ENCODE results near the gene WWTR1.

WWTR1 gene

DNA sequence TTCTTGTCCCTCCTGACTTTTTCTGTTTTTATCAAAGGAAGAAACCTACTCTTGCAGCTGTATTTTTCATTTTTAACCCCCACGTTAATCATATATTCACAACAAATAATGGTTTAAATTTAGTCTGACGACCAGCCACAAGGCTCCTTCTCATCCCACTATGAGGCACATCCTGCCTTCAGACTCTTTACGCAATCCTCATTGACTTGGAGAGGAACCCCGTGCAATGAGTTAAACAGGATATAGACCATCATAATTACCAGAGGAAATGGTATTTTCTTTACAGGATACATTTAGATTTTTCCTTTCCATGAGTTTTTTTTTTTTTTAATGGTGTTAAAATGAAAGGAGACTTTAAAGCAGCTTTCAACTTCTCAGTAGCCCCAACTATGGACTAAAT lies 68.5 kb downstream of the WWTR1 start:
- DNase-seq, result no peak

DNA sequence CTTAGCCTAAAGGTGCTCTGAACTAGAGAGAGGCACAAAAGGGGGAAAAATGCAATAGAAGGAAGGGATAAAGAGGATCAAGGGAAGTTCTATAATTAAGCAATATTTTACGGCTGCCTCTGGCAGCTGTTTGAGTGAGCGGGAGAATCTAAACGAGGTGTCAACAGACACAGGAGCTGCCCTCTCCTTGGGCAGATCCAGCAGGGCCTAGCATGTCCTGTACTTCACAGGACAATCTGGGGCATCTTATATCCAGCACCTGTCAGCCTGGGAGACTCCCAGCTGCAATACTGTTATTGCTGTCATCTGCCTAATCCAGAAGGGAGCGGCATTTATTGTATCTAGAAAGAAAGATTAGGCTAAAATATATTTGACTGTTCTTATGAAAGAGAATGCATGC lies 68.9 kb downstream of the WWTR1 start:
- DNase-seq, result no peak

DNA sequence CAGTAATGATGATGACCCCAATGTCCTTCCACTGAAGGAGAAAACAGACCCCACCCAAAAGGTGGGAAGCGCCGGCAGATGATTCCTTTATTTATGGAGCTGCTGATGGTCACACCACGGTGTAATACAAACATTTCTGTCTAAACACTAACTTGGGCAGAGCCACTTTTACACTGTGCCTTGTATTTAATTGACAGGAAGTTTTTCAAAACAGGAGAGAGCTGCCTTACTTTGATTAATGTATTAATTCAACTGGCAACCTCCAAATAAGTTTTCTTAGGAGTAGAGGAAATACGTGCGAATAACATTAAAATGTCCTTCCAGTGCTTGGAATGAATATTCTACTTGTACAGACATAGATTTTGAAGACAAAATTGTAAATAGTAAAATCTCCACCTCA lies 70.4 kb downstream of the WWTR1 start:
- DNase-seq, result no peak

DNA sequence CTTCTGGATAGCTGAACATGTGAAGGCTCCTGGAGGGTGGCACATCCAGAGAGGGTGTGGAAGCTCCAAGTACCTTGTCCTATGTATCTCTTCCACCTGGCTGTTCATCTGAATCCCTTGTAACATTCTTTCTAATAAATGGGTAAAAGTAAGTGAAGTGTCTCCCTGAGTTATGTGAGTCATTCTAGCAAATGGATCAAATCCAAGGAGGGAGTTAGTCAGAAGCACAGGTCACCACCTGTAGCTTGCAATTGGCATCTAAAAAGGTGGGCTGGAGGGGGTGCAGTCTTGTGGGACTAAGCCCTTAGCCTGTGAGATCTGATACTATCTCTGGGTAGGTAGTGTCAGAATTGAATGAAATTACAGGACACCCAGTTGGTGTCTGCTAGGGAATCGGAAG lies 71.0 kb downstream of the WWTR1 start:
- DNase-seq, result no peak

DNA sequence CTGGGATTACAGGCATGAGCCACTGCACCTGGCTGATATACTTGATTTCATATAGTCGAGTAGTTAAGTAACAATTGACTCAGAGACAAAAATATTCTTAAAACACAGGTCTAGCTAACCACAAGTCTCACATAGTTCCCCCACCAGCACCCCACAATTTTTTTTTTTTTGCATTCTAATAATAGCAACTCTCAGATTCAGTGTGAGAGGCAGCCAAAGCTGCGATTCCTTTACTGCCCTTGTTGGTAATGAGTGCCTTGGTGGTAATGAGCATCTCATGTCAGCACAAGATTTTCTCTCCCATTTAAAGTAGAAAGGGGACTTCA lies 72.5 kb downstream of the WWTR1 start:
- DNase-seq, result no peak

DNA sequence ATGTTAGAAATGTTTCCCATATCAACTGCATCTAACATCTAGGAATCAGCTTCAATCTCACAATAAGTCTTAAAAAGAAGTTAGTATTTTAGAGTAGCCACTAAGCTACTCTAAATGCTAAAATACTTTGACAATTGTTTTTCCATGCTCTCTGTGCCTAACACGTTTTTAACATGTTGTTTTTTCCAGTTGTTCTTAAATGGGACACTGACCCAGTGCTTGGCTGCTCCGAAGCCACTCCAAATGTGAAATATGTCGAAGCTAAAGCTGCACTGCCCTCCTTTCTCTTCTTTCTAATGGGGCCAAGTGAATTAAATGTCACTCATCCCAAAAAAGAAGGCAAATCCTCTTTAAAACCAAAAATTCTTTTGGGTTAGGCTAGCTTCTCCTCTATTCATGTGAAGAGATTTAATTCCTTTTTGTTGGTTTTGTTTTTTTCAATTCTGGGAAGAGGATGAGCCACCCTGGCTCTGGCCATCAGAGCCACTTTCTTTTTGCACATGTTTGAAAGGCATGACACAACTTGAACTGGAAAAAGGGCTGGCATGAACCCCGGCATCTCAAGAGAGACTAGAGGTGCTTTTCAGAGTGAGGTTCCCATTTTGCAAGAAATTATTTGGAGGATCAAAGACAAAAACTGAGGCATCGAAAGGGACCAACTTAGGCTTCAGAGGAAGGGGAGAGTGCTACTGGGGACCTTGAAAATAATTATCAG lies 73.7 kb downstream of the WWTR1 start:
- no peak for DNase-seq

DNA sequence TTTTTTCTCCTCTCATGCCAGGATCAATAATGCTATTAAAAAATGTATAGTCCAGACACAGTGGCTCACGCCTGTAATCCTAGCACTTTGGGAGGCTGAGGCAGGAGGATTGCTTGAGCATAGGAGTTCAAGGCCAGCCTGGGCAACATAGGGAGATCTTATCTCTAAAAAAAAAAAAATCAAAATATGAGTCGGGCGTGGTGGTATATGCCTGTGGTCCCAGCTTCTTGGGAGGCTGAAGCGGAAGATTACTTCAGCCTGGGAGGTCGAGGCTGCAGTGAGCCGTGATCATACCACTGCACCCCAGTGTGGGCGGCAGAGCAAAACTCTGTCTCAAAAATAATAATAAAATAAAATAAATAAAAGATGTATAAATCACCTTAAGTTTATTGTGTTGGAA lies 75.4 kb downstream of the WWTR1 start:
- DNase-seq, result no peak

DNA sequence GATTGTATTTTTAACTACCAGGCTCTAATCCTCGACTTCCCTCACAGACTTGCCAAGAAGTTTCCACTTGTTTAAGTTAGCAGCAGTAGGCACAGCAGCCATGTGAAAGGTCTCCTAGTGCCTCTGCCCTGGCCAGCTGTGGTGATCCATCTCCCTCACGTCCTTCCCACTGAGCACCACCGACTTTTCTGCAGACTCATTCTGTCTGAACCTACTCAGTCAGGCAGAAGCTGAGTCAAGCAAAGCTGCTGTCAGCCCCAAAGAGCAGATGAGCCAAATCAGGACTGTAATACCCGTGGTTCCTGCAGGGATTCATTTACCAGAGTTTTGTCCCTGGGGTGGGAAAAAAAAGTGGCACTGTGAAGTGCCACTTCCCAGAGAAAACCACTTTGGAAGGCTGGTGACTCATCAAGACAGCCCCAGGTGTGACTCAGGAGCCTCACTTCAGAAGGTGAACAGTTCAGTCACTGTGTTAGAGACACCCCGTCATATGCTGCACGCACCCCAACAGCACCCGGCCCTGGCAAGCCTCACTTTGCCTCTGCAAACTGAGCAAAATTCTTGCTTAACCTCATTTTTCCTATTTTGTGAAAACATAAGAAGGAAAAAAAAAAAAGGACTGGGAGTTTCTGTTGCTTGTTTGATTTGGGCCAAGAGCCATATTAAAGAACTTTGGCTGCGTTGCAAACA lies 76.0 kb downstream of the WWTR1 start:
- no peak for DNase-seq

DNA sequence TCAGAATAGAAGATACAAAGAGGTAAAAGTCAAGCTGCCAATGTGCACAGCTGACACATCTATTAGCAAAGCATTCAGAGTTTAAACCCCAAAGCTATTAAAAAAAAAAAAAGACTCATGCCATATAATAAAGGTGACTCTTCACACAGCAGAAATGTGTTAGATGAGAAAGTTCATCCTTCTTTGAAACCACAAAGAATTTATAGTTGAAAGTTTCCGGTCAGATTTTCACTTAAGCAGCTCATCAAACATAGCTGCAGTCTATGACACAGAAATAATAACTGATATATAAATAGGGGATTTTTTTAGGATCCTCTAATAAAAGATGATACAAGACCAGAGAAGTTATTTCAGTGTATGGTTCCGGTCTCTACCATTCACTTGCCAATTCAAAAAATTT lies 76.6 kb downstream of the WWTR1 start:
- no peak for DNase-seq

DNA sequence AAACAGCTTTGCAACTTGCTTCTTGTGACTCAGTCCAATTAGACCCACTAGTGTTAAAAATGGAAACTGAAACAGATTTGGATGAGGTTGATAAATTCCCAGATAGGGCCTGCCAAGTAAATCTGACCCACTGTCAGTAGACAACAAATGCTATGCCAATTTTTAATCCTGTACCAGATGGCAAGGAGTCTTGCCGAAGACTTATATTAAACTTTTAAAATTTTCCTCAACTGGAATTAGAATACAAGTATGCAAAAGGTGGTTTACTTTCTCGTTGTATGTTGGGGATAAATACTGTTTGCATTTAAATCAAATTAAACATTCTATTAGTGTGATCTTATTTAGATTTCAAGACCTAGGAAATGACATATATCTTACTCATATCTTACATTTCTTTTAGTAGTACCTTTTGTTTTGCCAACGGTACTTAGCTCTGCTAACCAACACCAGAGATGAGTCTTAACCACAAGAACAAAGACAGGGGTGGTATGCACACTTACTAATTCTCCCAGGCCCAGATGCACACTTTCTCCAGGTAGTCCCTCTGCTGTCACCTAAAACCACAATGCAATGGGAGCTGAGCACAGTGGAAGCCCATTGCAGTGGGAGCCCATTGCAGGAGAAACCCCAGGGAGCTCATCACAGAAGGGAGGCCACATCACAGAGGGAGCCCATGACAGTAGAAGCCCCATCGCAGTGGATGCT lies 77.8 kb downstream of the WWTR1 start:
- DNase-seq, result no peak

DNA sequence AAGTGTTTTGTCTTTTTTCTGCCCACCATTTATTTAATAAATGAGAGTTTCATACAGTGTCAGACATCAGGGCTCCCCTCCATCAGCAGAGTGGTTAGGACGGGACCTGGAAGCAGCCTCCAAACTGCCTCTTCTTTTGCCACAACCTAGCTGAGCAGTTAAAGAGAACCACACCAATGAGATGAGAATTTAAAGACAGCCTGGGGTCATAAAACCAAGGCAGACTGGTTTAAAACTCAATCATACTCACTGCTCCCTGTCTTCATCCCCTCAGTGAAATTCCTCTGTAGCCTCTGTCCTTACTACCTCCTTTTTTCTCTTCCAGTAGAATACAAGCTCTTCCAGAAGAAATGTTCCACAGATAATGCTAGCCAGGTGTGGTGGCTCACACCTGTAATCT lies 78.7 kb downstream of the WWTR1 start:
- no peak for DNase-seq

DNA sequence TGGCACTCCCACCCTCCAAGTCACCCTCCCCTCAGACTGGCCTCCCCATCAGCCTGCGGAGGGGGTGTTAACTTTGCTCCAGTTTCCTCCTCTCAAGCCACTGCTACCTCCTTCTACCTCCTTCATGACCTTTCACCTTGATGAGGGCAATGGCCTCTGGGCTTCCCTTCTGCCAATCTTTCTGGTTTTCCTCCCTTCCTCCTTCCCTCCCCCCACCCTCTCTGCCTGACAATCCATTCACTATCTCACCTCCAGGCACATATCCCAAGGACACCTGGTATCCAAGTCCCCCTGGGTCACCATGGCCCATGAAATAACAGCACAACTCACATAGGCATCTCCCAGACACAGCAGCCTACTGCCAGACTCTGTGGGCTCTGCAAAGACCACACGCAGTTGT lies 80.0 kb downstream of the WWTR1 start:
- no peak for DNase-seq

DNA sequence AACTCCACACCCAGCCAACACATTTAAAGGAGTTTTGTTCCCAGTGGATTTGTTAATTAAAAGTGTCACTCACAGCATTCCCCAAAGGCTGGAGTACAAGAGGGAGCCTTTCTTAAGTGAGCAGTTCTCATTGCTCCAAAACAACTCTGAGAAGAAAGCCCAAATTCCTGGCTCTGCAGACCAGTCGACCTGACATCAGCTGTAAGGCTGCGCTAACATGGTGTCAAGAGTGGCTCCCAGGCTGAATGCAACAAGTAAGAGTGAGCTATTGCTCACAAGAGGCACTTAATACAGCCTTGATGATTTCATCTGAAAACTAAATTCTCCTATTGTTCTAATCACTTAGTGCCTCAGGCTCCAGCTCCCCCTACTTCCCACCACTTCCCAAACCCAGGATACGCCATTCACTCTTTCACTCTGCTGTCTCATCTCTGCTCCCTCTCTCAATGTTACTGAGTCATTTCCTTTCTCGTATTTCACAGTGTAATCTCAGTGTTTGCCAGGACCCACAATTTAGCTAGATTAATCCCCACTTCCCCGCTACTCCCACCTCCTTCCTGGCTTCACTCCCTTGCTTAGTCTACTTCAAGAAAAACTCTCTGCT lies 81.8 kb downstream of the WWTR1 start:
- no peak for DNase-seq

DNA sequence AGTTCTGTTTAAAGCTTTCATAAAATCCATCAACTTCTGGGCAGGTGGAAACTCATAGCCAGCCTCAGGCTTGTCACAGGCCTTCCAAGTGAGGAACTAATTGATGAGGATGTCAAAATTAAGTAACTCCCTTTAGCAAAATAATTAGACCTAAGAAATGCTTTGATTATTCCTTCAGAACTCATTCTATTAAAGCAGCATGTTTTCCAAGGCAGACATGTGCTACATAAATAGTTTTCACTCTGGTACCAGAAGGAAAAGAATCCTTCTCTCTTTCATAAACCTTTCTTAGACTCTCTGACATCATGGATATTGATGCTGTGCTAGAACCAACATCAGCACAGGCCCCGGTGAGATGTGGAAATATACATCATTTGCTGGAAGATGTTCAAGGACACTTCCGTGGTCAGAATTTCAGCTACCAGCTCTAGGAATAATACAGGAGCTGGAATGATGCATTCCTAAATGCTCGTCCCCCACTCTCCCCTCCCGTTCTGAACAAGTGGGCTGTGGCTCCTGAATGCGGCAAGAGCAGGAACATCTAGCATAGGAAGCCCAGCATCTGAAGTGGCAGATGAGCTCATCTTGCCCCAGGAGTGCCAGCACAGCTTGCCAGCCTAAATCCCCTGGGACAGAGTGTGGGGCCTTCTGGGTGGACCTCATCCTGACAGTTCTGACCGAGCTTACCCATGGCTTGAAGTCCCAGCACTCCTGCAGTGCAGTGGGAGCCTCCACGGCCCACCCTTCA lies 82.4 kb downstream of the WWTR1 start:
- DNase-seq, result no peak

DNA sequence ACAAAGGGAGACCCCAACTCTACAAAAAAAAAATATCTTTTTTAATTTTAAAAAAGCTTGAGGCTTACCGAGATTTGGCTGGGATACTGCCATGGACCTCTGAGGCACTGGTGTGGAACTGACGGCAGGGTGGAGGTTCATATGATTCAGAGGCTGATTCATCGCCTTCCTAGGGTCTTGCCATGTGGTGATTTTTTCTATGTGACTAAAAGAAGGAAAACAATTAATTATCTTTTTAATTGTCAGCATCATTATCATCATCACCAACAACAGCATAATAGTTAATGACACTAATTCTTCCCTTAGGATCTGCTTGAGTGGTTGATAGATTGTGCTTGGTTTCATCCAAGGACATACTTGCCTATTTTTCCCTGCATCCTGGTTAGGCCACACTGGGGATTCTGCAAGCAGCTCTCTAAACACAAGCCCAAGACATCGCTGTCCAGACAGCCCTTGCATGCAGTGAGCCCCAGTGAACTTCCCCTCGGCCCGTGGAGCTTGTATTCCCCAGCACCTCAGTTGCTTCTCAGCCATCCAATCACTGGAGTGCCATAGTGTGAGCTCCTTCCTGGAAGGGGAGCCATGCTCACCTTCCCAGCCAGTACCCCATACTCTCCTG lies 84.9 kb downstream of the WWTR1 start:
- no peak for DNase-seq

DNA sequence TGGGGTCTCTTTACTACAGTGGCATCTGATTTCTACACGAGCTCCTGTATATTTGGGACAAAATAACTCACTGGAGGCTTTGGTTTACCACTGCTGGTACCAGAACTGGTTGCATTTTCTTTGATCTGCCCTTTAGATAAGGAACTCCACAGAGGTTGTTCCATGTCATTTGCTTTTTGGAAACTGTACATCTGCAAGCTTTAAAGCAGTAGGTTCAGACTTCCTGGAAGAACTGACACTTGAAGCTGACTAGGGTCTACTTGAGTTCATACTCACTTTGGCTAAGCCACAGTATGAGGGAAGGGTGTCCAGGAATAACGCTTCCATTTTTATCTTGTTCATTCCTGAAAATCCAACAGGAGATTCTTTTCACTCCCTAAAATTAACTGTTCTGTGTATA lies 86.4 kb downstream of the WWTR1 start:
- DNase-seq, result no peak

DNA sequence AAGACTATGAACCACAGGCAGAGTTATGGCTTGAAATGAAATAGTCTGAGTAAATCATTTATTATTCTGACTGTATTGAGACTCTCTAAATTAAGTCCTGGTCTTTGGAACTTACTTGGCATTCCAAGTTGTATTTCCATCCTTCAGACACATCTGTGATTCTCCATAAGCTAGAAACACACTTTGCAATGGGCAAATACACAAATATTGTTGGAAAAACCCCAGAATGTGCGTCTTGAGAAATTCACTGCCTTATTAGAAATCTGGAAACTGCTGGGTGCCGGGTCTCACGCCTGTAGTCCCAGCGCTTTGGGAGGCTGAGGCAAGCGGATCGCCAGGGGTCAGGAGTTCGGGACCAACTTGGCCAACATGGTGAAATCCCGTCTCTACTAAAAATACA lies 87.8 kb downstream of the WWTR1 start:
- DNase-seq, result no peak

DNA sequence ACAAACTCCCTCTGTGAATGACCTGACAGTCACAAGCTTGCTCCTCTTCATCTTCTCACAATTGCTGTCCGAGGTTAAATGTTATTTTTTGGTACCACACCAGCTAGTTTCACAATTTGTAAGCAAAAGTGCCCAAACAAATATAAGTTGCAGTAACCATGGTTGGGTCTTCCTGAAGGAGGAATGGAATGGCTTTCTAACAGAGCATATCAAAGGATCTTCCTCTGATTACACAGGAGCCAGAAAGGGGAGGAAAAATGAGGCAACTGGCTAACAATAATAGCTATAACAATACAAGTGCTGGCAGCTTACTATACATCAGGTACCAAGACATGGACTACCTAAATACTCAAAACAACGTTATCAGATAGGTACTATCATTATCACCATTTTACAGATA lies 90.4 kb downstream of the WWTR1 start:
- no peak for DNase-seq

DNA sequence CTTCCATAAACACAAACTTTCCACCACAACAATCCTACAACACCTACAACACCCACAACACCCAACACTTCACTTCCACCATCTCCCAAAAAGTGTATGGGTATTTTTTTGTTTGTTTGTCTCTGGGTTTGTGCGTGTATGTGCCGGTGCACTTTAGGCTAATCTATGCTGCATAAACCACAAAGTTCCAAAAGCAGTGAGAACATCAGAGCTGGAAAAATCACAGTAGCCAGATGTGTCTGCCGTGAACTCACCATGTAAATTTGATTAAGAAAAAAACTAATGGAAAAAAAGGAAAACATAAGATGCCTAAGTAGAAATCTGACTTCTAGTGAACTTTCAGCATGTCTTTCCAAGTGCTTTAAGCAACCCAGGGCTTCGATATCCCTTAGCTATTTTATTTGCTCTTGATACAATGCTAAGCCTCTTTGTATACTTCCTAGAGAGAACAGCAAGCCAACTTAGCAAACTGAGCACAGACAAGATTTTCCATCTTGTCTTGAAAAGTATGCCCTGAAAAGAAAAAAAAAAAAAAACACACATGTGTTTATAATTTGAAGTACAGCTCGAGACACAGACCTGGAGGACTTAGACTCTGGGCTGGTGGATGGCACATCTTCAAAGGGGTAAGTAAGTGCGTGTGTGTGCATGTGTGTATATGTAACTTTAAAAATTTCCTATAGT lies 91.4 kb downstream of the WWTR1 start:
- DNase-seq, result no peak

DNA sequence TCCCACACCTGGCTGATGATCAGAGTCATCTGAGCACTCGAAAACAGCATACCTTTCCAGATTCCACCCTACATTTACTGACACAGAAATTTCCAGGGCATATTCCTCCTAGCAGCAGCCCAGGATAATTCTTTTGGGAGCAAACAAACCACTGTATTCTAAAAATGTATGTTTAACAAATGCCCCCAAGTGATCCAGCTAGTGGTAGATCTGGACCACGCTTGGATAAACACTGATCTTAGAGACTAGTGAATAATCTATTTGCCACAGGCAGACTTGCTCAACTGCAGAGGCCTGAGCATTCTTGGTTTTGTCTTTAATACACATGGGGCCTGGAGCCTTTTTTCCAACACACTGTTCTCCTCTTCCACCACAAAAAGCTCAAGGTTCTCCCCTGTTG lies 93.7 kb downstream of the WWTR1 start:
- DNase-seq, result no peak

DNA sequence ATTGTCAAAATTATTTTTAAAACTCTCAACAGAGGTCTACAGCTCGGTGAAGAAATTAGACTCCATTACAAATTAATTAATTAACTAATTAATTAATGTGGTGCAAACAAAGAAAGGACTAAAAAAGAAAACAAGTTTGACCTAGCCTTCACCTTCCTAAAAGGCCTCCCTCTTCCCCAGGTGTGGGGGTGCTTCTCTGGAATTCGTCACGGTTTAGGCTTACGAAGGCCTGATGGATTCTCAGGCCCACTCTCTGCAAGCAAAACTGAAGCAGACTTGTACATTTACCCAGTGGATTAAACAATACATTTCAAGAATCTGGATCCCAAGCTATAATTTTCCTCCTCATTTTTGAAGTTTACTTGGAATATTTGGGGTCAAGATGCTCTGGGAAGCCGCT lies 94.7 kb downstream of the WWTR1 start:
- DNase-seq, result no peak

DNA sequence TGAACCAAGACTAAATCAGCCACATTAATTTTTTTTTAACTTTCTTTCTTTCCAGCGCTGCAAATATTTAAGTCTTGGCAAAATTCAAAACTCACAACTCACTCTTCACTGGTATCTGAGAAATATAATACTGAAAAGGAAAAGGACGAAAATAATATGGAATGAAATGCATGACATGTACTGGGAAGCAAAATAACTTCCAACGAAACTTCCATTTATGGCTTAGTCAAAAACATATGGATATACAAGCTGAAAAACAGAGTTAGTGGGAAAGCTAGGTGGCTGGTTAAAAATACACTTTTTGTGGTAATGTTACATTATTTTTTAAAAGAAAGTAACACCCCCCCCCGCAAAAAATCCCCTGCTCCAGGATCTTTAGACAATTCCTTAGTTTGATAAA lies 97.2 kb downstream of the WWTR1 start:
- no peak for DNase-seq
